EL (cell line): ENCODE data around the gene STRA6.
"Not testable (repeated sequence)": the region's sequence is repeated elsewhere in the genome, so short reads cannot be mapped to it uniquely, and the experiment has no call there.

ENCODE experiments used
- DNase-seq: peaks from one replicate; pipeline ENCODE4 v3.0.0-alpha.2; 2016

STRA6 gene

GRCh38 chr15:74179101-74179841, 23.3 kb downstream of the STRA6 start:
- peak; percentile 97 for DNase-seq

- DNase-seq, result no peak
Measured at GRCh38 chr15:74178326-74179100, 24.1 kb downstream of the STRA6 start.

- DNase-seq, result no peak
Measured at GRCh38 chr15:74176262-74177214, 26.0 kb downstream of the STRA6 start.

GRCh38 chr15:74175271-74176191, 27.1 kb downstream of the STRA6 start:
- no peak for DNase-seq

GRCh38 chr15:74174958-74175253, 27.7 kb downstream of the STRA6 start:
- DNase-seq, result no peak

- no peak for DNase-seq
Measured at GRCh38 chr15:74174219-74174957, 28.2 kb downstream of the STRA6 start.

- no peak for DNase-seq
Measured at GRCh38 chr15:74173380-74174218, 29.0 kb downstream of the STRA6 start, which contains the start of gene ISLR. Gene ISLR, plus strand, starts transcription at chr15:74173710. Its CDS starts 1,149 bp downstream, at chr15:74174859.

GRCh38 chr15:74172701-74173379, 29.7 kb downstream of the STRA6 start:
- peak; percentile 19 for DNase-seq

GRCh38 chr15:74171965-74172541, 30.5 kb downstream of the STRA6 start:
- no peak for DNase-seq

- no peak for DNase-seq
Measured at GRCh38 chr15:74170875-74171578, 31.6 kb downstream of the STRA6 start.

- no peak for DNase-seq
Measured at GRCh38 chr15:74170071-74170844, 32.3 kb downstream of the STRA6 start.

GRCh38 chr15:74168711-74169126, 33.9 kb downstream of the STRA6 start:
- DNase-seq, result no peak

GRCh38 chr15:74167891-74168331, 34.7 kb downstream of the STRA6 start:
- DNase-seq, result no peak

- DNase-seq, result no peak
Measured at GRCh38 chr15:74165461-74165860, 37.1 kb downstream of the STRA6 start.

- DNase-seq, result not testable (repeated sequence)
Measured at GRCh38 chr15:74162195-74162536, 40.4 kb downstream of the STRA6 start.

GRCh38 chr15:74160390-74160789, 42.2 kb downstream of the STRA6 start:
- not testable (repeated sequence) for DNase-seq

- DNase-seq, result no peak
Measured at GRCh38 chr15:74159773-74160172, 42.8 kb downstream of the STRA6 start.
